ENCODE measurements around the gene C19orf33. TPM values are rescaled to one million over a fixed set of nuclear protein-coding genes. Genes with fewer than 3 reads are reported as not detected.

C19orf33 gene
- polyA plus RNA-seq, 1 donor (not counting 4 experiments of a cell fraction or from before 2014, with no cell fraction given), result 366 TPM

DNA sequence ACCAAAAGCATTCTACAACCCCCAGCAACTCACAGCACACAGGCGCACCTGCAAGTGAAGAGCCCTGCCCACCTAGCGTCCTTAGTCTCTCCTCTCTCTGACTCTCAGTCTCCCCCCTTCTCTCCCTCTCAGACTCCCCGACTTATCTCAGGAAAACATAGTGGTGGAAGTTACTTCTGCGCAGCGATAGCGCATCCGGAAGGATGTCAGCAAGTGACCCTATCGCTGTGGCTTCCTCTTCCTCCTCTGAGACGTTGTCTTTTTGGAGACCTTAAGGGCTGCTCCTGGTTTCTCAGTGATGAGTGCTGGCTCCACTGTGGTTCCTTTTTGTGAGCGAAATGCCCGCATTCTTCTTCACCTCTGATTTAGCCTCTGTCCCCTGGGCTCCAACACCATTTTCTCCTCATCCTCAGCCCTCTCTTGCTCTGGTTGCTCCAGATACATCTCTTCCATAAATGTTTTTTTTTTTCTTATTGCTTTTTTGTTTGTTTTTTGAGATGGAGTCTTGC lies 13.1 kb downstream of the C19orf33 start:
- no peaks in the 10 kb centered on the region for H3K9me1 ChIP-seq (ENCODE audit: control insufficient read depth, extremely low read depth, insufficient read depth, low read length)
- H3K79me2 ChIP-seq (ENCODE audit: control insufficient read depth, insufficient read depth, low read length), result peaks cover 37% of the 10 kb centered on the region
- no peak overlapping the region for H3K27ac ChIP-seq (ENCODE audit: control insufficient read depth, insufficient read depth, low read length)
- no peak overlapping the region for H3K4me2 ChIP-seq (ENCODE audit: control insufficient read depth, extremely low read depth, insufficient read depth, low read depth, low read length)
- no peak overlapping the region for H3K4me3 ChIP-seq (ENCODE audit: control insufficient read depth in 2 of 3, extremely low read depth in 1 of 3, insufficient read depth in 2 of 3, low read depth in 1 of 3, low read length in 3 of 3)
- H3K9me3 ChIP-seq (ENCODE audit: control insufficient read depth, low read depth, low read length), result no peaks in the 10 kb centered on the region
- H3K36me3 ChIP-seq (ENCODE audit: control insufficient read depth in 2 of 2, extremely low read depth in 1 of 2, insufficient read depth in 2 of 2, low read length in 2 of 2), result peaks cover 0 to 2% of the 10 kb centered on the region in 2 experiments
- no peak for FAIRE-seq
- H4K20me1 ChIP-seq (ENCODE audit: control insufficient read depth, extremely low read depth, insufficient read depth, low read length), result peaks cover 3% of the 10 kb centered on the region
- H2AFZ ChIP-seq (ENCODE audit: control insufficient read depth, low read length), result no peak overlapping the region
- dilution Hi-C loops (cut with MboI; ENCODE audit: extremely low pct_ligation_motif_present, low sequenced_read_pairs), result no loop called here
- H3K27me3 ChIP-seq (ENCODE audit: control insufficient read depth, extremely low read depth, insufficient read depth, low read length), result no peaks in the 10 kb centered on the region
- peaks cover 38% of the 10 kb centered on the region for H3K4me1 ChIP-seq (ENCODE audit: control insufficient read depth, extremely low read depth, insufficient read depth, low read length)
- DNase-seq (ENCODE audit: low read depth, low spot score), result no peak
- no peak overlapping the region for H3K9ac ChIP-seq (ENCODE audit: control insufficient read depth, extremely low read depth, insufficient read depth, low read length)
- TF ChIP-seq, protein P1, sequence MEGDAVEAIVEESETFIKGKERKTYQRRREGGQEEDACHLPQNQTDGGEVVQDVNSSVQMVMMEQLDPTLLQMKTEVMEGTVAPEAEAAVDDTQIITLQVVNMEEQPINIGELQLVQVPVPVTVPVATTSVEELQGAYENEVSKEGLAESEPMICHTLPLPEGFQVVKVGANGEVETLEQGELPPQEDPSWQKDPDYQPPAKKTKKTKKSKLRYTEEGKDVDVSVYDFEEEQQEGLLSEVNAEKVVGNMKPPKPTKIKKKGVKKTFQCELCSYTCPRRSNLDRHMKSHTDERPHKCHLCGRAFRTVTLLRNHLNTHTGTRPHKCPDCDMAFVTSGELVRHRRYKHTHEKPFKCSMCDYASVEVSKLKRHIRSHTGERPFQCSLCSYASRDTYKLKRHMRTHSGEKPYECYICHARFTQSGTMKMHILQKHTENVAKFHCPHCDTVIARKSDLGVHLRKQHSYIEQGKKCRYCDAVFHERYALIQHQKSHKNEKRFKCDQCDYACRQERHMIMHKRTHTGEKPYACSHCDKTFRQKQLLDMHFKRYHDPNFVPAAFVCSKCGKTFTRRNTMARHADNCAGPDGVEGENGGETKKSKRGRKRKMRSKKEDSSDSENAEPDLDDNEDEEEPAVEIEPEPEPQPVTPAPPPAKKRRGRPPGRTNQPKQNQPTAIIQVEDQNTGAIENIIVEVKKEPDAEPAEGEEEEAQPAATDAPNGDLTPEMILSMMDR (optimal IDR thresholded peaks at IDR 0.05 in 1 of 3, IDR thresholded peaks at IDR 0.05 in 1 of 3, conservative IDR thresholded peaks at IDR 0.05 in 1 of 3; ENCODE audit: extremely low read depth in 1 of 3, insufficient read depth in 2 of 3, low read length in 3 of 3), result no peak
- TF ChIP-seq EZH2 (IDR thresholded peaks at IDR 0.05; ENCODE audit: low read length), result no peak

DNA sequence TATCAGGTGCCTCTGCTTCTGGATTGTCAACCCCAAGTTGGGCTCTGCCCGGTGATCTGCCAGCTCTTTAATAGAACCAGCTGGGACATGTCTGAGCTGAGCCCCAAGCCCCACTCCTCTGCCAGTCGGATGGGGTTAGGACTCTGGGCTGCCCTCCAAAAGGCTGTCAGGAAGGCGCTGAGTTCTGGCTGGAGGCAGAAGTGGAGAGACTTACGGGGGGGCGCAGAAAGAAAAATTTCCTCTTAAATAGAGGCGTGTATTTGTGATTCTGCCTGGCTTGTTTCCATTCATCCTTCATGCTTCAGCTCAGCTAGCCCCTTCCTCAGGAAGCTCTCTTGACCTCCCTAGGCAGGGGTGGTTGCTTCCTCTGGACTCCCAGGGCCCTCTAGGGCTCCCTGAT lies 14.6 kb downstream of the C19orf33 start:
- H3K27me3 ChIP-seq (ENCODE audit: control insufficient read depth, extremely low read depth, insufficient read depth, low read length), result no peaks in the 10 kb centered on the region
- peak overlapping the region; percentile 79 for H3K27ac ChIP-seq (ENCODE audit: control insufficient read depth, insufficient read depth, low read length)
- H3K4me3 ChIP-seq (ENCODE audit: control insufficient read depth in 2 of 3, extremely low read depth in 1 of 3, insufficient read depth in 2 of 3, low read depth in 1 of 3, low read length in 3 of 3), result peak overlapping the region; percentile 53 to 89 (median 71)
- H3K36me3 ChIP-seq (ENCODE audit: control insufficient read depth in 2 of 2, extremely low read depth in 1 of 2, insufficient read depth in 2 of 2, low read length in 2 of 2), result peaks cover 5 to 8% of the 10 kb centered on the region in 2 experiments
- H3K79me2 ChIP-seq (ENCODE audit: control insufficient read depth, insufficient read depth, low read length), result peaks cover 49% of the 10 kb centered on the region
- no peaks in the 10 kb centered on the region for H3K9me1 ChIP-seq (ENCODE audit: control insufficient read depth, extremely low read depth, insufficient read depth, low read length)
- no peak overlapping the region for H2AFZ ChIP-seq (ENCODE audit: control insufficient read depth, low read length)
- peak overlapping the region; percentile 83 for H3K9ac ChIP-seq (ENCODE audit: control insufficient read depth, extremely low read depth, insufficient read depth, low read length)
- no peak for FAIRE-seq
- DNase-seq (ENCODE audit: low read depth, low spot score), result no peak
- dilution Hi-C loops (cut with MboI; ENCODE audit: extremely low pct_ligation_motif_present, low sequenced_read_pairs), result no loop called here
- H4K20me1 ChIP-seq (ENCODE audit: control insufficient read depth, extremely low read depth, insufficient read depth, low read length), result peaks cover 3% of the 10 kb centered on the region
- peak overlapping the region; percentile 93 for H3K4me2 ChIP-seq (ENCODE audit: control insufficient read depth, extremely low read depth, insufficient read depth, low read depth, low read length)
- peaks cover 47% of the 10 kb centered on the region for H3K4me1 ChIP-seq (ENCODE audit: control insufficient read depth, extremely low read depth, insufficient read depth, low read length)
- no peak for TF ChIP-seq EZH2 (IDR thresholded peaks at IDR 0.05; ENCODE audit: low read length)
- TF ChIP-seq, protein P1 (optimal IDR thresholded peaks at IDR 0.05 in 1 of 3, IDR thresholded peaks at IDR 0.05 in 1 of 3, conservative IDR thresholded peaks at IDR 0.05 in 1 of 3; ENCODE audit: extremely low read depth in 1 of 3, insufficient read depth in 2 of 3, low read length in 3 of 3), result no peak
- no peaks in the 10 kb centered on the region for H3K9me3 ChIP-seq (ENCODE audit: control insufficient read depth, low read depth, low read length)

Measured in keratinocyte (primary cell).